ENCODE results near the gene SAP25. TPM values are rescaled to one million over a fixed set of nuclear protein-coding genes. Genes with fewer than 3 reads are reported as not detected.

The SAP25 gene
- polyA plus RNA-seq, 1 of the 3 experiments (the other 2 are of a cell fraction), result 1.2 TPM

DNA sequence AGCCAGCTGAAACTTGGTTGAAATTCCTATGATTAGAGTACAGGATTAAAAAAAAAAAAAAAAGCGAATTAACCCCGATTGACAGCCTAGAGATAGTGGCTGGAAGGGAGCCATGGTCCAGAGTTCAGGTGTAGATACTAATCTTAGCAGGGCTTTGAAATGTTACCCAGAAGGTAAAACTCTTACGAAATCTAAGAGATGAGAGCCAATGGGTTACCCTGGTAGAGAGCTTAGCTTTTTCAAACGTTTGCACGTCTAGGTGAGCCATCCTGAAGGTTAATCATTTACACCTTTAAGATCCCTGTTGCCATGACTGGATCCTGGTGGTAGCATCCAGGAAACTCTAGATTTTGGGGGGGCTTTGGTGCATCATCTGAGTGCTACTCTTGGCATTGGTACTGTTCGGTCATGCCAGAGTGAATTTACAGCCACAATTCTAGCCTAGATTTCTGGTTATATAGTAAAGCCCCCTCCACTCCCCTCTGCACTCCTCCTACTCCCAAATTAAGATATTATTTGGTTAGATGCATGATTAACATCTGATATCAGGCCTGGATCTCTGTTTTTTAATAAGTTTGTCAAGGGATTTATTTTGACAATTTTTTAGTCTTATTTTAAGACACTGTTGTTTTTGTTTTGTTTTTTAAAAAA, 33.5 kb downstream of the SAP25 start (continued):
- no peak for TF ChIP-seq MEF2A (IDR thresholded peaks at IDR 0.05; ENCODE audit: borderline replicate concordance, low read depth)
- no peak for TF ChIP-seq JUND (IDR thresholded peaks at IDR 0.05)
- TF ChIP-seq MXI1 (IDR thresholded peaks at IDR 0.05; ENCODE audit: low read depth, low read length), result no peak
- TF ChIP-seq, protein P1, sequence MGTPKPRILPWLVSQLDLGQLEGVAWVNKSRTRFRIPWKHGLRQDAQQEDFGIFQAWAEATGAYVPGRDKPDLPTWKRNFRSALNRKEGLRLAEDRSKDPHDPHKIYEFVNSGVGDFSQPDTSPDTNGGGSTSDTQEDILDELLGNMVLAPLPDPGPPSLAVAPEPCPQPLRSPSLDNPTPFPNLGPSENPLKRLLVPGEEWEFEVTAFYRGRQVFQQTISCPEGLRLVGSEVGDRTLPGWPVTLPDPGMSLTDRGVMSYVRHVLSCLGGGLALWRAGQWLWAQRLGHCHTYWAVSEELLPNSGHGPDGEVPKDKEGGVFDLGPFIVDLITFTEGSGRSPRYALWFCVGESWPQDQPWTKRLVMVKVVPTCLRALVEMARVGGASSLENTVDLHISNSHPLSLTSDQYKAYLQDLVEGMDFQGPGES (IDR thresholded peaks at IDR 0.05; ENCODE audit: low read depth, low read length), result no peak

DNA sequence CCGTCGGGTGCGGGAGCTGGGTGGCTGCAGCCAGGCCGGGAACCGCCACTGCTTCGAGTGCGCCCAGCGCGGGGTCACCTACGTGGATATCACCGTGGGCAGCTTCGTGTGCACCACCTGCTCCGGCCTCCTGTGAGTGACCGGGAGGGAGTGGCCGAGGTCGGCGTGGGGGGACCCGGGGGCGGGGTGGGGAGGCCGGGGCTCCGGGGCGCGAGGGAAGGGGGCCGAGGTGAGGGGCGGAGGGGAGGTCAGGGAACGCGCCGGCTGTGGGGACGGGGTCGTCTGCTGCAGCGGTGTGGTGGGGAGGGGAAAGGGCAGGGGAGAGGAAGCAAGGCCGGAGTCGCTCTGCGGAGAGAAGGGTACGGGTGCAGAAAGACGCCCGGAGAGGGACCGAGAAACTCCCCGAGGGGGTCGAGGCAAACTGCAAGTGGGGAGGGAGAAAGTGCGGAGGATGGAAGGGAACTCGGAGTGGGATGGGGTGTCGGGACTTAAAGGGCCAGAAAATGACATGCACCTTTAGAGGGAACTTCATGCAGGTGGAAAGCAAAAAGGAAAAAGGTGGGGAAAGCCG, 34.2 kb downstream of the SAP25 start:
- no peaks in the 10 kb centered on the region for H3K9me3 ChIP-seq
- TF ChIP-seq, protein P2, sequence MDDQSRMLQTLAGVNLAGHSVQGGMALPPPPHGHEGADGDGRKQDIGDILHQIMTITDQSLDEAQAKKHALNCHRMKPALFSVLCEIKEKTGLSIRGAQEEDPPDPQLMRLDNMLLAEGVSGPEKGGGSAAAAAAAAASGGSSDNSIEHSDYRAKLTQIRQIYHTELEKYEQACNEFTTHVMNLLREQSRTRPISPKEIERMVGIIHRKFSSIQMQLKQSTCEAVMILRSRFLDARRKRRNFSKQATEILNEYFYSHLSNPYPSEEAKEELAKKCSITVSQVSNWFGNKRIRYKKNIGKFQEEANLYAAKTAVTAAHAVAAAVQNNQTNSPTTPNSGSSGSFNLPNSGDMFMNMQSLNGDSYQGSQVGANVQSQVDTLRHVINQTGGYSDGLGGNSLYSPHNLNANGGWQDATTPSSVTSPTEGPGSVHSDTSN (IDR thresholded peaks at IDR 0.05), result no peak
- TF ChIP-seq TAF1 (IDR thresholded peaks at IDR 0.05; ENCODE audit: borderline replicate concordance, low read depth, low read length), result no peak
- TF ChIP-seq MEF2A (IDR thresholded peaks at IDR 0.05; ENCODE audit: borderline replicate concordance, low read depth), result no peak
- TF ChIP-seq GATA2 (CRISPR knock-in tag; IDR thresholded peaks at IDR 0.05), result no peak
- no peak for TF ChIP-seq CHD2 (IDR thresholded peaks at IDR 0.05; ENCODE audit: low read length, partially characterized antibody)
- no peak for TF ChIP-seq FOXM1 (IDR thresholded peaks at IDR 0.05; ENCODE audit: low read depth)
- TF ChIP-seq RFX5 (IDR thresholded peaks at IDR 0.05; ENCODE audit: low read length), result no peak
- H3F3A ChIP-seq (replicated peaks; ENCODE audit: insufficient read depth), result peaks cover 9% of the 10 kb centered on the region
- H3K4me2 ChIP-seq, result peak overlapping the region; percentile 89
- no peaks in the 10 kb centered on the region for H3K9me2 ChIP-seq
- H3K4me3 ChIP-seq (ENCODE audit: low read depth in 2 of 2, low read length in 1 of 2), result peak overlapping the region; percentile 69 to 92
- DNase-seq, result no peak
- no peaks in the 10 kb centered on the region for H3K27me3 ChIP-seq (ENCODE audit: insufficient read depth)
- H2AFZ ChIP-seq (ENCODE audit: low read depth), result peak overlapping the region; percentile 81; the same call in 1 of the 2 replicates
- peaks cover 0 to 15% of the 10 kb centered on the region in 2 experiments; a peak in 2 of 4 replicates for H3K4me1 ChIP-seq (ENCODE audit: control insufficient read depth in 1 of 2, insufficient read depth in 2 of 2, low read depth in 1 of 2, low read length in 1 of 2)
- no peaks in the 10 kb centered on the region for H3K36me3 ChIP-seq (replicated peaks in 1 of 2; ENCODE audit: control insufficient read depth in 1 of 2, insufficient read depth in 2 of 2, low read length in 1 of 2)
- ChIA-PET CTCF (interaction anchor here (0.7 to 19.1 kb wide), 9 partner anchors 22 to 152 kb away, joined by 3 to 353 read pairs (median 5); partner anchors contain the start of gene NYAP1), POLR2A (interaction anchor here (0.7 to 1.2 kb wide), 5 partner anchors 10 to 335 kb away, joined by 3 to 8 read pairs (median 3); partner anchors contain the start of gene SRRT)
- peak overlapping the region; percentile 59 for H3K9ac ChIP-seq
- WGBS (ENCODE audit: low lambda C conversion rate), result 2% methylated on average over 31 of the region's 44 CpGs
- H3K79me2 ChIP-seq (ENCODE audit: insufficient read depth), result peaks cover 16% of the 10 kb centered on the region; the same call in 1 of the 2 replicates
- H3K27ac ChIP-seq (ENCODE audit: low read depth in 2 of 2, low read length in 1 of 2), result peak overlapping the region in 1 of 2 experiments; percentile 26; a peak in 1 of 4 replicates
- no peaks in the 10 kb centered on the region for H4K20me1 ChIP-seq (ENCODE audit: insufficient read depth)

Measured in SK-N-SH (cell line).